Stimulated activated naive B cell treated with anti-CD40 and anti-IgM and Interleukin-4, amounts not matched to agents 10 μg/mL and 1 μg/mL and 100 μg/mL, for 72 hours (primary cell): ENCODE results near the gene MFF.
"Not testable (repeated sequence)": the region's sequence is repeated elsewhere in the genome, so short reads cannot be mapped to it uniquely, and the experiment has no call there.

ENCODE experiments used
- ATAC-seq, 2 donors: fragments of 150-1000 bp; cut with Tn5 transposase; replicated peaks; 2 replicates each; pipeline ENCODE4 v1.10.0; 2021; ENCODE audit warnings: moderate library complexity in 1 of 2
- DNase-seq: peaks from one replicate; pipeline ENCODE4 v3.0.0; 2021
- H3K27ac Mint-ChIP-seq: one replicate; pipeline ENCODE4 v1.8.0; 2022; ENCODE audit warnings: mild to moderate bottlenecking, mixed read lengths
- H3K27me3 Mint-ChIP-seq, 2 donors: one replicate each; pipeline ENCODE4 v1.8.0; 2022; ENCODE audit warnings: mixed read lengths in 2 of 2
- H3K36me3 Mint-ChIP-seq, 2 donors: one replicate each; pipeline ENCODE4 v1.8.0; 2022; ENCODE audit warnings: mixed read lengths in 2 of 2, mild to moderate bottlenecking in 1 of 2
- H3K4me1 Mint-ChIP-seq, 2 donors: one replicate each; pipeline ENCODE4 v1.8.0; 2022; ENCODE audit warnings: mixed read lengths in 2 of 2, mild to moderate bottlenecking in 1 of 2
- H3K4me3 Mint-ChIP-seq, 2 donors: one replicate each; pipeline ENCODE4 v1.8.0; 2022; ENCODE audit warnings: mild to moderate bottlenecking in 2 of 2, mixed read lengths in 2 of 2, moderate library complexity in 1 of 2
- H3K9me3 Mint-ChIP-seq, 2 donors: one replicate each; pipeline ENCODE4 v1.8.0; 2022; ENCODE audit warnings: mixed read lengths in 2 of 2, mild to moderate bottlenecking in 1 of 2

MFF gene

DNA sequence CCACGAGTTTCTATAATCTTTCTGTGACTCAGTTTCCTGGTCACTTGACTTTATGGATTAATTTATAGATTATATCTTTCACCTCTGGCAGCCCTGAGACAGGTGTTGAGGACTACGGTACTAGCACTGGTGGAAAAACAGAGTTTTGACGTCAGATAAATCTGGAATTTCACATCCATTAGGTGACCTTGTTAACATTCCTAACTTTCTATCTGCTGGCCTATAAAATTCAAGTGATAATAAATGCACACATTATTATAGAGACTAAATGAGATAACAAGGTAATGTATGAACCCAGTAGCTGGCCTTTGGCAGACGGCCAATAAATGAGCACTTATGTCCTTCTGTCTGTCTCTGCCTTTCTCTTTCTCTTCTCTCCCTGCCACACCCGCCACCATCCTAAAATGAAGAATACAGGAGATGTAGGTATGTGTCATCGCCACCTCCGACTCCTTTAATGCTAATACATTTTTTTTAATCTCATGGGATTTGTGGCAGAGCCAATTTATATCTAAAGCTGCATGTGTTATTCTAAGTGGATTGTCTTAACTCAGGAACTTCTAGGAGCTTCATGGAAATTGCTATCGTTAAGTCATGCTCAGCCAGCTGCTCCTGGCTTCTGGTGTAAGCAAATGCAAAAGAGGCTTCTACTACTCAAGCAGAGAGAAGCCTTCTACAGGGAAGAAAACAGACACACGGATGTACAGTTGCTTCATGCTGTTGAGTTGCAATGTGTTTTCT, 51.8 kb downstream of the MFF start:
- peaks cover 0 to 4% of the 10 kb centered on the region in 2 donors for H3K9me3 Mint-ChIP-seq
- DNase-seq (no peak), ATAC-seq (no peak)
- H3K4me1 Mint-ChIP-seq: peaks cover 0 to 3% of the 10 kb centered on the region in 2 donors
- no peak overlapping the region for H3K4me3 Mint-ChIP-seq
- no peak overlapping the region for H3K27ac Mint-ChIP-seq
- peaks cover 0 to 5% of the 10 kb centered on the region in 2 donors for H3K27me3 Mint-ChIP-seq
- peaks cover 0 to 2% of the 10 kb centered on the region in 2 donors for H3K36me3 Mint-ChIP-seq

- Mint-ChIP-seq H3K36me3 (peaks cover 0 to 8% of the 10 kb centered on the region in 2 donors), H3K9me3 (peaks cover 3 to 10% of the 10 kb centered on the region in 2 donors), H3K27ac (no peak overlapping the region), H3K4me3 (no peak overlapping the region), H3K4me1 (peaks cover 0 to 6% of the 10 kb centered on the region in 2 donors), H3K27me3 (peaks cover 0 to 5% of the 10 kb centered on the region in 2 donors)
- ATAC-seq (no peak), DNase-seq (no peak)
Measured at GRCh38 chr2:227377467-227378351, 52.7 kb downstream of the MFF start.

DNA sequence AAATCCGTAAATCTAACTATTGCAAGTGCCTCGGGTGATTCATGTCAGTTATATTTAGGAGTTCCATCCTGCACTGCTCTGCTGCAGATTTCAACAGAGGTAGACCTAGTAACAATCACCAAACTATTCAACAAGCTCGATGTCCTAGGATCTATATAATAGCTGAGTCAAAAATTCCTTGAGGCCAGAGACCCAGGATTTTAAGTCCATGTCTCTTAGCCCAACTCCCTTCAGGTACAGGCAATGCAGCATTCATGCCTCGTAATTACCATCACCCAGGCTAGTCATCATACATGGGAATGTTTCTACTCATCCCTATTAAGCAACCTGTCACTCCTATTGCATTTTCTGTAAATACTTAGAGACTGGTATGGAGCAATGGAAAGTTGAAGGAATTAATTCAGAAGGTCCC, 53.3 kb downstream of the MFF start:
- H3K4me1 Mint-ChIP-seq: peaks cover 0 to 6% of the 10 kb centered on the region in 2 donors
- peaks cover 3 to 13% of the 10 kb centered on the region in 2 donors for H3K9me3 Mint-ChIP-seq
- H3K27ac Mint-ChIP-seq: no peak overlapping the region
- no peak for ATAC-seq
- no peak overlapping the region for H3K4me3 Mint-ChIP-seq
- H3K36me3 Mint-ChIP-seq: peaks cover 0 to 10% of the 10 kb centered on the region in 2 donors
- no peaks in the 10 kb centered on the region for H3K27me3 Mint-ChIP-seq
- DNase-seq: no peak

- no peaks in the 10 kb centered on the region for H3K27me3 Mint-ChIP-seq
- ATAC-seq: no peak
- DNase-seq: no peak
- H3K4me1 Mint-ChIP-seq: peaks cover 0 to 9% of the 10 kb centered on the region in 2 donors
- H3K27ac Mint-ChIP-seq: peak within 1 kb of the TSS; percentile 20
- H3K9me3 Mint-ChIP-seq: peaks cover 5 to 19% of the 10 kb centered on the region in 2 donors
- H3K4me3 Mint-ChIP-seq: no peak within 1 kb of the TSS
- H3K36me3 Mint-ChIP-seq: peaks cover 0 to 17% of the 10 kb centered on the region in 2 donors
Measured at GRCh38 chr2:227379095-227379494, 54.0 kb downstream of the MFF start, which contains the start of gene TM4SF20. Gene TM4SF20, minus strand, starts transcription at chr2:227379306. Its CDS starts 38 bp downstream, at chr2:227379268.

DNA sequence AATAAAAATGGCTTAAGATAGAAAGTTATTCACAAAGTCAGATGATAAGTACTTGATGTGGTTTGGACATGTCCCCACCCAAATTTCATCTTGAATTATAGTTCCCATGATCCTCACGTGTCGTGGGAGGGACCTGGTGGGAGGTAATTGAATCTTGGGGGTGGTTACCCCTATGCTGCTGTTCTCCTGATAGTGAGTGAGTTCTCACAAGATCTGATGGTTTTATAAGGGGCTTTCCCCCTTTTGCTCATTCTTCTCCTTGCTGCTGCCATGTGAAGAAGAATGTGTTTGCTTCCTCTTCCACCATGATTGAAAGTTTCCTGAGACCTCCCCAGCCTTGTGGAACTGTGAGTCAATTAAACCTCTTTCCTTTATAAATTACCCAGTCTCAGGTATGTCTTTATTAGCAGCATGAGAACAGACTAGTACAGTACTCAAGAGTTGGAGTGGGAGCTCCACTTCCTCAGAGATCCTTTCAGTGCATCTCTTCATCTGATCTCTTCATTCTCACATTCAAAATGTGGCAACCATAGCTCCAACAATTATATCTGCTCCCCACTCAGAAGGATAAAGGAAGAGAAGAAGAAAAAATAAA, 57.3 kb downstream of the MFF start:
- not testable (repeated sequence) for H3K27me3 Mint-ChIP-seq, H3K4me3 Mint-ChIP-seq, DNase-seq, ATAC-seq
- Mint-ChIP-seq H3K36me3 (peaks cover 0 to 17% of the 10 kb centered on the region in 2 donors), H3K4me1 (peaks cover 21% of the 10 kb centered on the region in 2 donors), H3K27ac (peak overlapping the region; percentile 84), H3K9me3 (peaks cover 5 to 19% of the 10 kb centered on the region in 2 donors)

DNA sequence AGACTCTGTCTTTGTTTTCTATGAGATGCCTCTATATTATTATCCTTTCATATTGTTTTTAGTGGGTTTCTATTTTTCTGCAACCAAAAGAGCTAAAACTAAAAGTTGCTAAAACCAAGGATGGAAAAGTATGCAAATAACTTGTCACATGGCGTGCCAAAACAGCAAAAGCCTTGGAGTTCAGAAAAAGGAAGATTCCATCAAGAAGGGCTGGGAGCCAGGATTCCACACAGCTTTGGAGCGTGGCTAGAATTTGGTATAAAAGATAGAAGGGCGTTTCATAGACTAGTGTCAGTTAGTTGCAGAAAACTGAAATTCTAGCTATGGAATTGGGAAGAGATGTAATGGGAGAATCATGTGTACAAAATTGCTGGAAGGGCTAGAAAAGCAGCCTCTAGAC, 58.6 kb downstream of the MFF start:
- Mint-ChIP-seq H3K9me3 (peaks cover 5 to 19% of the 10 kb centered on the region in 2 donors), H3K4me1 (peaks cover 26 to 29% of the 10 kb centered on the region in 2 donors), H3K36me3 (peaks cover 0 to 17% of the 10 kb centered on the region in 2 donors), H3K4me3 (no peak overlapping the region), H3K27me3 (no peaks in the 10 kb centered on the region), H3K27ac (peak overlapping the region; percentile 84)
- DNase-seq: no peak
- ATAC-seq: no peak

DNA sequence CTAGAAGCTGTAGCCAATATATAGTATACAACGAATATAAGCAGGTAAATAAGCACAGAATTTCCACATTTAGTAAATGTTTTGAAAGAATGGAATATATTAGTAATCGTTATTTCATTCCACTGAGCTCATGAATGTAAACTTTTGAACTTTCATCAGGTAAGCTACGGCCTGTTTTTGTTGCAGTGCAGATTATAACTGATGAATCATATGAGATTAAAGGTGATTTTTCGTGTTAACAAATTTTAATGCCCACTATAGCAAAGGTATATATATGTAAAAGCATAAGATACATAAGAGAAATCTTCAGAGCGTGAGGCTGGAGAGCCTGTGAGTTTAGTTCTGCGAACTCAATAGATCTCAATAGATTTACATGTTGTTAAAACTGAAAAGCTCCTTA, 61.6 kb downstream of the MFF start:
- peaks cover 0 to 16% of the 10 kb centered on the region in 2 donors for H3K36me3 Mint-ChIP-seq
- H3K4me1 Mint-ChIP-seq: peaks cover 26 to 31% of the 10 kb centered on the region in 2 donors
- no peaks in the 10 kb centered on the region for H3K27me3 Mint-ChIP-seq
- ATAC-seq: no peak
- DNase-seq: no peak
- H3K27ac Mint-ChIP-seq: peak overlapping the region; percentile 96
- H3K9me3 Mint-ChIP-seq: peaks cover 6 to 17% of the 10 kb centered on the region in 2 donors
- H3K4me3 Mint-ChIP-seq: no peak overlapping the region

DNA sequence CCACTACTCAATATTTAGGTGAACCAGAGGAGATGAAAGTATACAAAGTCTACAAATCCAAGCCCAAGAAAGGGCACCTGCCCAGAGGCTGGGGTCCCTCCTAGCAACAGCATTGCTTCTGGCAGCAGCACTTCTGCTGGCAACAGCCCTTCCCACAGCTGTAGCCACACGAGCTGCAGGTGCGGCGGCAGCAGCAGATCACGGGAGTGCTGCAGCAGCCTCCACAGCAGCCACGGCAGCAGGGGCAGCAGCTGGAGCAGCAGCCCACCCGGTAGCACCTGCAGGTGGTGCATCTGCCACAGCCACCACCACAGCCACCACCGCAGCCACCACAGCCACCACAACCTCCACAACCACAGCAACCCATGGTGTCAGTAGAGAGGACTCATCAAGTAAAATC, 62.5 kb downstream of the MFF start, which contains the start of gene SCYGR1:
TSS of gene SCYGR1 (minus strand) at position 367 of the 400 bp plus-strand sequence. CDS start at position 367, 0 bp downstream.
- Mint-ChIP-seq H3K27ac (peak within 1 kb of the TSS; percentile 83), H3K4me1 (peaks cover 26 to 27% of the 10 kb centered on the region in 2 donors), H3K36me3 (peaks cover 0 to 10% of the 10 kb centered on the region in 2 donors), H3K9me3 (peaks cover 4 to 10% of the 10 kb centered on the region in 2 donors)
- not testable (repeated sequence) for H3K27me3 Mint-ChIP-seq, ATAC-seq, H3K4me3 Mint-ChIP-seq, DNase-seq

- peaks cover 32 to 34% of the 10 kb centered on the region in 2 donors for H3K4me1 Mint-ChIP-seq
- no peak overlapping the region for H3K4me3 Mint-ChIP-seq
- ATAC-seq (no peak), DNase-seq (no peak)
- H3K27me3 Mint-ChIP-seq: no peaks in the 10 kb centered on the region
- H3K9me3 Mint-ChIP-seq: peaks cover 3 to 4% of the 10 kb centered on the region in 2 donors
- H3K27ac Mint-ChIP-seq: peak overlapping the region; percentile 80
- H3K36me3 Mint-ChIP-seq: peaks cover 0 to 4% of the 10 kb centered on the region in 2 donors
Measured at GRCh38 chr2:227388537-227389011, 63.5 kb downstream of the MFF start.

DNA sequence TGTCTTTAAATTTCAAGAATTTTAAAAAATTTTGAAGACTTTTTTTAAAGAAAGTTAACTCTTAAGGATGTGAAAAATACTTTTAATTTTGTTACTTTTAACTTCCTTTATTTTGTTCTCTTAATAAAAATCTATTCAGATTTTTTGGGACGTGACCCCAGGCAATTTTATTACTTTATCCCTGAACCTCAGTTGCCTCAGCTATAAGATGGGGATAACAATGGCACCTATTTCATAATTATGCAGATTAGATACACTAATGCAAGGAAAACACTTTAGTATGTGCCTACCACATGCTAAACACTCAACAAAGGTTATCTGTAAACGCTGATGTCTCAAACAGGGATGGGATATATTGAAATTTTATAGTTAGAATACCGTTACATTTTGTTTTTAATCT, 64.2 kb downstream of the MFF start:
- H3K27me3 Mint-ChIP-seq: no peaks in the 10 kb centered on the region
- no peak for DNase-seq
- H3K27ac Mint-ChIP-seq: no peak overlapping the region

DNA sequence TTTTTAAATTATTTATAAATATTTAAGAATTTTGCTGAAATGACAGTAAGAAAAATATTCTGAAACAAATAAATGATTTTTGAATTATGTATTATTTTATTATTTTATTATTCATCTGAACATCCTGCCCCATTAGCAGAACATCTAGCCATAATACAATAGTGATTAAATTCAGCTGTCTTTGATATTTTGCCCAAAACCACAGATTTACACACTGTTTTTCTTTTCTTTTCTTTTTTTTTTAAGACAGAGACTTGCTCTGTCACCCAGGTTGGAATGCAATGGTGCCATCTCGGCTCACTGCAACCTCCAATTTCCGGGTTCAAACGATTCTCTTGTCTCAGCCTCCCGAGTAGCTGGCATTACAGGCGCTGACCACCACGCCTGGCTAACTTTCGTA, 64.6 kb downstream of the MFF start:
- ATAC-seq (no peak), DNase-seq (no peak)
- H3K27me3 Mint-ChIP-seq: no peaks in the 10 kb centered on the region
- H3K36me3 Mint-ChIP-seq: no peaks in the 10 kb centered on the region
- peaks cover 34 to 43% of the 10 kb centered on the region in 2 donors for H3K4me1 Mint-ChIP-seq
- no peak overlapping the region for H3K4me3 Mint-ChIP-seq
- peaks cover 0 to 1% of the 10 kb centered on the region in 2 donors for H3K9me3 Mint-ChIP-seq
- peak overlapping the region; percentile 66 for H3K27ac Mint-ChIP-seq

More for the DNA sequence above, 64.2 kb downstream of the MFF start:
- no peak for ATAC-seq
- Mint-ChIP-seq H3K4me1 (peaks cover 30 to 40% of the 10 kb centered on the region in 2 donors), H3K4me3 (no peak overlapping the region), H3K9me3 (peaks cover 0 to 1% of the 10 kb centered on the region in 2 donors), H3K36me3 (no peaks in the 10 kb centered on the region)

DNA sequence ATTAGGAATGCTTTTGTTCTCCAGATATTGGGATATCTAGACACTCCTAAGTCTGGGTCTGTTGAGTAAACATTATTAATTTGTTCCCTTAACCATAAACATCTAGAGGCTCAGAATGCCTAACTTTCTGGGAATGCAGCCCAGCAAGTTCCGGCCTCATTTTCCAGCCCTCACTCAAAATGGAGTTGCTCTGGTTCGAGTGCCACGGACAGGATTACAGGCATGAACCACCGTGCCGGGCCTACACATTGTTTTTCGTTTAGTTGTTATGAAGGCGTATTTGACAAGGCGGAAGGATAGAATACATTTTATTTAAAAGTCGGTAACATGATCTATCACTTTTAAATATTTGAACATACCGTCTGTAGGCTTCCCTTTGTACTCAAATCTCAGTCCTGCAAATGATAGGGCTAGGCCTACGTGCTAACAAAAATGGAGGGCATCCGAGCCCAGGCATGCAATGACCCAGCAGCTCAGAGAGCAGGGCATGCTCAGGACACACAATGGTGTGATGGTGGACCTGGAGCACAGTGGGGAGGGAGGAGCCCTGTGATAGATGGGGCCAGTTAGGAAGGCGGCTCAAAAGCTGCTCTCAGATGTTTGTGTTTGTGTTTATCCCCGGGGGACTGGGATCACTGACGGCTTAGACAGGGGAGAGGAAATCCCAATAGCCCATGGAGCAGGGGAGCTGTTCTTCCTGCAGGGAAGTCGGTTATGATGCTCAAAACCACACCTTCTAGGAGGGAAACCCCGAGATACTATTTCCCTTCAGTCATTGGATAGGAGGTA, 65.6 kb downstream of the MFF start:
- peak overlapping the region in 1 of 2 donors; percentile 14 for H3K4me3 Mint-ChIP-seq
- peaks cover 27 to 36% of the 10 kb centered on the region in 2 donors for H3K4me1 Mint-ChIP-seq
- DNase-seq: no peak

DNA sequence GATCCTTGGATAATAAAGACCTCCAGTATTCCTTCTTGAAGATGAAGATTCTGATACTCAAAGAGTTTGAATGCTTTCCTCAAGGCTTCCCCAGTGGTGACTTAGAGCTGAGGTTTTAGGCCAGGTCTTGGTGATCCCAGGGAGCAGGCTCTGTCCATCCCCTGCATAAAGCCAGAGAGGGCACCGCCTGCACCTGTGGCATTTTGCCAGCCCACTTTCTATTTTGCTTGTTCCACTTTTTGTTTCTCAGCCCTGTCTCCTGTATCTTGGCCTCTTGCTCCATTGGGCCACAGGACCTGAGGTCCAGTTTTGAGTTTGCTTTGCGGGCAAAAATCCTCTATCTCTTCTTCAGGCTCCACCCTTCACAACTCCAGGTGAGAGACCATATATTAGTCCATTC, 69.3 kb downstream of the MFF start:
- H3K4me3 Mint-ChIP-seq: no peak overlapping the region
- peaks cover 0 to 1% of the 10 kb centered on the region in 2 donors for H3K9me3 Mint-ChIP-seq
- peak; percentile 23 to 38 for ATAC-seq
- no peaks in the 10 kb centered on the region for H3K27me3 Mint-ChIP-seq
- peaks cover 14 to 34% of the 10 kb centered on the region in 2 donors for H3K4me1 Mint-ChIP-seq
- no peak for DNase-seq
- H3K27ac Mint-ChIP-seq: no peak overlapping the region
- no peaks in the 10 kb centered on the region for H3K36me3 Mint-ChIP-seq

More for the DNA sequence above, 65.6 kb downstream of the MFF start:
- Mint-ChIP-seq H3K27me3 (no peaks in the 10 kb centered on the region), H3K9me3 (peaks cover 0 to 1% of the 10 kb centered on the region in 2 donors), H3K27ac (no peak overlapping the region), H3K36me3 (no peaks in the 10 kb centered on the region)
- no peak for ATAC-seq
